Caco-2 (cell line): ENCODE results near the gene HNF1A. TPM values are rescaled to one million over a fixed set of nuclear protein-coding genes. Genes with fewer than 3 reads are reported as not detected.

Experiments
- BruUV-seq: library from RNA; stranded (reverse); fragments of 400-500 nt; replicated peaks from 2 replicates; lab custom pipeline; 2021; lab: Mats Ljungman, UMichigan
- CTCF ChIA-PET: fragments of 300-600 bp; sonication (Branson Sonifier 250); formaldehyde crosslinking; loops from one replicate; lab custom pipeline; 2022; ENCODE audit warnings: antibody characterized with exemption; lab: Charles Lee
- POLR2A ChIA-PET: fragments of 300-600 bp; sonication (Branson Sonifier 250); formaldehyde crosslinking; loops from one replicate; lab custom pipeline; 2022; ENCODE audit warnings: antibody characterized with exemption; lab: Charles Lee
- DNase-seq, 2 experiments: peaks; one replicate each; pipeline versions ENCODE4 v3.0.0 to v3.0.0-alpha.2; 2020 to 2022
- H3K27me3 ChIP-seq: replicated peaks from 2 replicates; pipeline ENCODE4 v1.6.0; 2011; ENCODE audit warnings: low read length; ENCODE audit not compliant: control insufficient read depth, insufficient read depth
- H3K36me3 ChIP-seq: 2 replicates; pipeline ENCODE4 v1.5.1; 2011; ENCODE audit warnings: low read length; ENCODE audit not compliant: control insufficient read depth, insufficient read depth
- H3K4me1 ChIP-seq: fragments of 250-450 bp; sonication (Bioruptor Pico); 2 replicates; pipeline ENCODE4 v1.5.1; 2020; ENCODE audit warnings: mild to moderate bottlenecking
- H3K4me3 ChIP-seq: 2 replicates; pipeline ENCODE4 v1.5.1; 2011; ENCODE audit warnings: low read depth, mild to moderate bottlenecking, control low read depth, low read length
- H3K9me3 ChIP-seq: fragments of 250-450 bp; sonication (Bioruptor Pico); 2 replicates; pipeline ENCODE4 v1.5.1; 2020; ENCODE audit warnings: mild to moderate bottlenecking, moderate library complexity
- H3K27ac Mint-ChIP-seq: one replicate; pipeline ENCODE4 v1.8.0; 2022; ENCODE audit warnings: mixed read lengths; ENCODE audit not compliant: unreplicated experiment
- H3K27me3 Mint-ChIP-seq: one replicate; pipeline ENCODE4 v1.8.0; 2022; ENCODE audit warnings: mixed read lengths; ENCODE audit not compliant: insufficient read depth, unreplicated experiment
- H3K36me3 Mint-ChIP-seq: one replicate; pipeline ENCODE4 v1.8.0; 2022; ENCODE audit warnings: mild to moderate bottlenecking, mixed read lengths; ENCODE audit not compliant: insufficient read depth, unreplicated experiment
- H3K4me1 Mint-ChIP-seq: one replicate; pipeline ENCODE4 v1.8.0; 2022; ENCODE audit warnings: low read depth, mixed read lengths; ENCODE audit not compliant: unreplicated experiment
- H3K4me3 Mint-ChIP-seq: one replicate; pipeline ENCODE4 v1.8.0; 2022; ENCODE audit warnings: mild to moderate bottlenecking, moderate library complexity, mixed read lengths; ENCODE audit not compliant: unreplicated experiment
- H3K9me3 Mint-ChIP-seq: one replicate; pipeline ENCODE4 v1.8.0; 2022; ENCODE audit warnings: mixed read lengths; ENCODE audit not compliant: unreplicated experiment
- CTCF ChIP-seq, 2 experiments: fragments of 200-600 bp in 1 of 2; IDR thresholded peaks; 1 replicate in 1 of 2; 2 replicates in 1 of 2; pipeline versions ENCODE4 v1.5.1 to v1.8.0; 2011 to 2022; ENCODE audit warnings: antibody characterized with exemption in 1 of 2, control low read depth in 1 of 2, inconsistent platforms in 1 of 2, low read depth in 1 of 2, low read length in 1 of 2, mild to moderate bottlenecking in 1 of 2, moderate library complexity in 1 of 2; ENCODE audit not compliant: insufficient read depth in 1 of 2, severe bottlenecking in 1 of 2, unreplicated experiment in 1 of 2
- intact Hi-C: fragments of 100-400 bp; cut with micrococcal nuclease; formaldehyde crosslinking; loops from one replicate; pipeline ENCODE4 v1.10.0; 2022; ENCODE audit not compliant: unreplicated experiment
- total RNA-seq: library from RNA; stranded (reverse); gene quantifications from 2 replicates; pipeline ENCODE4 v1.2.3, GENCODE V29; 2022

The HNF1A gene
- total RNA-seq, 1 experiment from 2014 or later = 41.2 TPM

GRCh38 chr12:121013715-121014114, 35.4 kb downstream of the HNF1A start:
- Histone ChIP-seq H3K4me1 (peaks cover 7% of the 10 kb centered on the region; the same call in 1 of the 2 replicates), H3K27me3 (no peaks in the 10 kb centered on the region), H3K36me3 (peaks cover 1% of the 10 kb centered on the region; the same call in 1 of the 2 replicates), H3K9me3 (no peaks in the 10 kb centered on the region), H3K4me3 (no peak overlapping the region)
- no TSS peak for BruUV-seq
- ChIA-PET POLR2A (no interaction called here), CTCF (interaction anchor here (0.6 kb wide), 1 partner anchor 548 kb away, joined by 4 read pairs; no protein-coding TSS in a partner anchor)
- Mint-ChIP-seq H3K36me3 (peaks cover 41% of the 10 kb centered on the region), H3K27me3 (no peaks in the 10 kb centered on the region), H3K27ac (no peak overlapping the region), H3K4me1 (no peaks in the 10 kb centered on the region), H3K4me3 (no peak overlapping the region), H3K9me3 (no peaks in the 10 kb centered on the region)
- TF ChIP-seq CTCF (IDR thresholded peaks at IDR 0.05; ENCODE audit: insufficient read depth in 1 of 2, low read depth in 1 of 2, low read length in 1 of 2, severe bottlenecking in 1 of 2, unreplicated experiment in 1 of 2) = no peak
- DNase-seq = no peak
- intact Hi-C loops = no loop called here

- TSS peak; percentile 69 for BruUV-seq
- H3K4me3 ChIP-seq = peak within 1 kb of the TSS; percentile 80
- Mint-ChIP-seq H3K4me1 (no peaks in the 10 kb centered on the region), H3K4me3 (peak within 1 kb of the TSS; percentile 96), H3K27ac (peak within 1 kb of the TSS; percentile 96), H3K36me3 (peaks cover 29% of the 10 kb centered on the region), H3K27me3 (no peaks in the 10 kb centered on the region), H3K9me3 (no peaks in the 10 kb centered on the region)
- H3K27me3 ChIP-seq = no peaks in the 10 kb centered on the region
- ChIA-PET CTCF (no interaction called here), POLR2A (no interaction called here)
- peaks cover 1% of the 10 kb centered on the region; the same call in 1 of the 2 replicates for H3K36me3 ChIP-seq
- no peak for TF ChIP-seq CTCF (IDR thresholded peaks at IDR 0.05; ENCODE audit: insufficient read depth in 1 of 2, low read depth in 1 of 2, low read length in 1 of 2, severe bottlenecking in 1 of 2, unreplicated experiment in 1 of 2)
- intact Hi-C loops = no loop called here
- DNase-seq = peak; percentile 91 to 93
- H3K4me1 ChIP-seq = peaks cover 7% of the 10 kb centered on the region; the same call in 1 of the 2 replicates
- H3K9me3 ChIP-seq = no peaks in the 10 kb centered on the region
Measured at GRCh38 chr12:121015825-121016766, 37.8 kb downstream of the HNF1A start, which contains the start of gene C12orf43. Gene C12orf43 (minus strand): TSS chr12:121016487. CDS start chr12:121016474, 13 bp downstream.

- H3K27me3 ChIP-seq = no peaks in the 10 kb centered on the region
- H3K36me3 ChIP-seq = peaks cover 1% of the 10 kb centered on the region; the same call in 1 of the 2 replicates
- no TSS peak for BruUV-seq
- H3K4me3 Mint-ChIP-seq = no peak overlapping the region
- intact Hi-C loops = no loop called here
- H3K27me3 Mint-ChIP-seq = no peaks in the 10 kb centered on the region
- no peak overlapping the region for H3K4me3 ChIP-seq
- ChIA-PET CTCF (no interaction called here), POLR2A (no interaction called here)
- peaks cover 22% of the 10 kb centered on the region for H3K36me3 Mint-ChIP-seq
- no peak for DNase-seq
- no peak for TF ChIP-seq CTCF (IDR thresholded peaks at IDR 0.05; ENCODE audit: insufficient read depth in 1 of 2, low read depth in 1 of 2, low read length in 1 of 2, severe bottlenecking in 1 of 2, unreplicated experiment in 1 of 2)
- no peaks in the 10 kb centered on the region for H3K4me1 Mint-ChIP-seq
- no peaks in the 10 kb centered on the region for H3K9me3 ChIP-seq
- H3K27ac Mint-ChIP-seq = no peak overlapping the region
- H3K4me1 ChIP-seq = peaks cover 7% of the 10 kb centered on the region; the same call in 1 of the 2 replicates
- H3K9me3 Mint-ChIP-seq = no peaks in the 10 kb centered on the region
Measured at GRCh38 chr12:121017966-121018491, 39.7 kb downstream of the HNF1A start.
